GM18909 (cell line): ENCODE measurements around the gene GPRIN3.
A peak's percentile ranks its signal among the peaks of the same experiment; 100 is the strongest.

ENCODE experiments used
- ATAC-seq: cut with Tn5 transposase; IDR thresholded peaks from one replicate; pipeline ENCODE4 v1.9.1; 2021; ENCODE audit warnings: mild to moderate bottlenecking; ENCODE audit not compliant: unreplicated experiment, poor library complexity

GPRIN3 gene

GRCh38 chr4:89294573-89295269 lies 12.9 kb downstream of the GPRIN3 start:
- ATAC-seq: peak; percentile 87

DNA sequence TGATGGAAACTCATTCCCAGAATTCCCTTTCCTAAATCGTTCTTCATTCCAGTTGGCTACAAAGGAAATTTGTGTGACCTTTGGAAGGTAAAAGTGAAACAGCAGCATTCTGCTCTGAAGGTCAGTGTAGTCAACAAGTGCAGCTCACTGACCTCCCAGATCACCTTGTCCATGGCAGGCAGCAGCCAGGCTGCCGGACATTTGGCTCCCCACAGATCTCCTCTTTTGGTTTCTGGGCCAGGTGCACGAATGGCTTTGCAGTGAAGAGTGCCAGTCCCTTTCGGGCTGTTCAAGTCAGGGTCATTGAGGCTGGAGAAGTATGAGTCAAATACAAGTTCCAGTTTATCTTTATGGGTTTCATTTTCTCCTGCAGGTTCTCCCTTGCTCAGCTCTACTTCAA lies 14.3 kb downstream of the GPRIN3 start:
- no peak for ATAC-seq

GRCh38 chr4:89290727-89291516 lies 16.7 kb downstream of the GPRIN3 start:
- ATAC-seq: no peak

GRCh38 chr4:89289312-89289711 lies 18.3 kb downstream of the GPRIN3 start:
- no peak for ATAC-seq

DNA sequence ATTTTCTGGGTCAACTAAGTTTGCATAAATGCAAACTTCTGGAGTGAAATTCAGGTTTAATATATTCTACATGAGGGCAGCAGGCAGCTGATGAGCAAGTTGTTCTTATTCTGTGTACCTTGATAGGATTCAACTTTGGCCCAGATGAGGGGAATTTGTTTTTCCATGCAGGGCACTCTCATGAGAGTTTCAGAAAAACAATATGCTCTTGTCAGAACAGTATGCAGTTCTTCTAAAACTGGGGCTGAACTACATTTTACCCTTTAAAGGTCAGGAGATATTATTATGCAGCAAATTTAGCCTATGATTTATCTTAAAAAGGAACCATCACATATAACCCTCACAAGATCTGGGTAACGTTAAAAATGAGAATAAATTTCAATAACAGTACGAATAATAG lies 19.2 kb downstream of the GPRIN3 start:
- no peak for ATAC-seq

DNA sequence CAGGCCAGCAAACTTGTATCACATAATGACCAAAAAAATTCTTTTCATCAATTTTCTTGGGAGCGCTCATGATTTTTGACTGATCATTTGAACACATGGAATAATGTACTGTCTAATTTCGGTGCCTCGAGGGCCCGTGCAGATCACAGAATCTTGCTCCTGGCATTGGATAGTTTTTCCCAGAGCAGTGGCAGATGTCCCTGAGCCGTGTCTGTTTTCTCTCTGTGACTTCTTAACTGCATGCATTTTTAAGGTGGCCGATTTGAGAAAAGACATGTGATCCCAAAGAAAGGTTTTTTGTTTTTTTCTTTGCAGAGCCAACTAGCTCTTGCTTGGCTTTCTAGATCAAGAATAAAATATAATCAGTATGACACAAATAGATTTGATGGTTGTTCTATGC lies 19.7 kb downstream of the GPRIN3 start:
- ATAC-seq: no peak

DNA sequence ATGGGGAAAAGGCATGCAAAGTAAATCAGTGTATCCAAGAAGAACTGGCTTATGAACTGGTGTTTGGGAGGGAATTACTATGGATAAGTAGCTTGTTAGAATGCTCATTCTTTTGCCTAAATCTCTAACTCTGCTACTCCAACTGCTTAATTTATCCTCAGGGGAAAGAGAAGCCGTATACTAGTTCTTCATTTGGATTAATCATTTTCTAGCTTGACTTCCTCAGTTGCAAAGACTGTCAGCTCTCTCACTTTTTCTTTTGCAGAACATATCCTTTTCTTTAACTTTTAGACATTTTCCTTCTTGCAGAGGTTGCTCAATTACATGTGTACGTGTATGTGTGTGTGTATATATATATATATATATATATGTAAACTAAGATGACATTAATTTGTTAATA lies 21.9 kb downstream of the GPRIN3 start:
- peak; percentile 55 for ATAC-seq

GRCh38 chr4:89284828-89285227 lies 22.8 kb downstream of the GPRIN3 start:
- ATAC-seq: no peak

GRCh38 chr4:89284020-89284424 lies 23.6 kb downstream of the GPRIN3 start:
- ATAC-seq: no peak

GRCh38 chr4:89283226-89284009 lies 24.2 kb downstream of the GPRIN3 start:
- ATAC-seq: no peak

DNA sequence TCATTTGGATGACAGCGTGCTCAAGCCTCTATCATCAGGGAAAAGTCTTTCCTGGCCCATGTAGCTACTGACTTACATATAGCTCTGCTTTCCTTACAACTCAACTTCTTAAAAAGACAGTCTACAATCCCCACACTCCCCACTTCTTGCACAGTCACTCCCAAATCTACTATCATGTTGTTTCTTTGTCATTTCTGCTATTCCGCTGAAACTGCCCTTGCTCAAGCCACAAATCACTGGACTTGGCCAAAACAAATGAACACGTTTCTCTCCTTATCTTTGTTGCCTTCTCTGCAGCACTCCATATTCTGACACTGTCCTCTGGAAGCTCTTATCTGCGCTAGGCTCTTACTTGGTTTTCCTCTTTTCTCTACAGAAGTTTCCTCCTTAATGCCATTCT lies 28.2 kb downstream of the GPRIN3 start:
- no peak for ATAC-seq

GRCh38 chr4:89277412-89277811 lies 30.2 kb downstream of the GPRIN3 start:
- ATAC-seq: no peak

DNA sequence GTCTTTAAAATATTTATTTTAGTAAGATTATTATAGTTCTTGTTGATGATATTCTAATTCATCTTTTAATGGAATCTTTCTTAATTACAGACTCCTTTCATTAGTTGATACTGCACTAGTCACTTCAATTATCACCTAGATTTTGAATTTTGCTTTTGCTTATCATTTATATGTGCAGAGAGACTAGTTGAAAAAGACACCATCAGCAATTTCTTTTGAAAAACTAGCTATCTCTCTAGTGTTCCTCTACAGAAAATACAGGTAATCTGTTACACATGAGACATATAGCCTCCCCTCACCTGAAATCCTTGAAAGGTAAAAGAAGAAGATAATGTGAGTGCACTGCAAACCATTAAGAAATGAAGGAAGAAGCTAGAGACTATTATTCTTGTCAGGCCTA lies 31.3 kb downstream of the GPRIN3 start:
- ATAC-seq: no peak

- no peak for ATAC-seq
Measured at GRCh38 chr4:89275587-89275986, 32.0 kb downstream of the GPRIN3 start.

DNA sequence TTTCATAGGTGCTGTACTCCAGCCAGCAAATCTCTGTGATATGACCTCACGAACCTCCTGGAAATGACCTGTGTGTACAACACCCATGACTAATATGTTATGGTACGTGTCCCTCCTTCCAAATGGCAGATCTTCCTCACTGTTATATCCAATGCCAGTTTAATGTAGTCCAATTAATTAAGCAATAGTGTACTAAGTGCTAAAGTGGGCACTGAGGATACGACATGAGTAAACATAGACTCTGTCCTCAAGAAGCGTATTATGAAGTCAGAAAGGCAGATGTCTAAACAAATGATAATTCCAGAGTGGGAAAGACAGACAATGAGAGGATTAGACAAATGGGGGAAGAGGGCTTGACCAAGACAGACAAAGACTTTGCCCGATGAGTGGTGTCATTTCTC lies 33.9 kb downstream of the GPRIN3 start:
- ATAC-seq: no peak

- no peak for ATAC-seq
Measured at GRCh38 chr4:89270792-89271191, 36.8 kb downstream of the GPRIN3 start.

GRCh38 chr4:89269121-89269666 lies 38.4 kb downstream of the GPRIN3 start:
- ATAC-seq: no peak

DNA sequence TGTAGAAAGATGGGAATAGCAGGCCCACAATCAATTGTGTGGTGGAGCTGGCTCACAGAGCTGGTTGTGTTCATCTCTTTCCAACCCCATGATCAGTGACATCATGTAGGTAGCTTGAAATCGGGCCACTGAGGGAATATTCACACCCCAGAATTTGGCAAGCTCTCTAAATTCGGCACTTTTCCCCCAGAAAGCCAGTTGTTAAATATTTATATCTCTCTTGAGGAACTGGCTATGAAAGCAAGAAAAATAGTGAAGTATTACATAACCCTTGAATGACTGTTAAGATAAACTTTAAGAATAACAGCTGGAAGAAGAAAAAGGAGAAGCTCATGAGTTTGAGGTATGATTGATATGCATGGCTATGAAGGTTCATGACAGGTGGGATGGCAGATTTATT lies 38.9 kb downstream of the GPRIN3 start:
- ATAC-seq: no peak

DNA sequence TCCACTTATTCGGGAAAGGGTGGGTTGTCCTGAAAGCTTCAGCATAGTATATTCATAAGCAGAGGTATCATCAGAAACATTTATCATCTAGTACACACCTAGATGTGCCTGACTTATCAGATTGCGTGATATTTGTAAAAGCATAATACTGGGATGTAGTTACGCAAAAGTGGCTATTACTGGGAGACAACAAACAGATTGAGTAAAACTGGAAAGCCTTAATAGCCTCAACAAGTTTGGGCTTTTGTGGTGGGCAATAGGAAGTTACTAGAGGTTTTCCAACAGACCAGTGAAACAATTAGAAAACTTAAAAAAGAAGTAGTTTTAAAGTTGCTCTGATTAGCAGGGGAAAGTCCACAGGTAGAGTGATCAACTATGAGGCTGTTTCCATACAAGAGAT lies 39.8 kb downstream of the GPRIN3 start:
- no peak for ATAC-seq

GRCh38 chr4:89267392-89267791 lies 40.2 kb downstream of the GPRIN3 start:
- ATAC-seq: no peak

- no peak for ATAC-seq
Measured at GRCh38 chr4:89266128-89266527, 41.5 kb downstream of the GPRIN3 start.
